HEK293 (cell line): ENCODE data around the gene HDAC8.
A peak's percentile ranks its signal among the peaks of the same experiment; 100 is the strongest.

Experiments
- CTCF ChIA-PET: fragments of 350-600 bp; formaldehyde crosslinking; extraction: SDS; loops from one replicate; lab custom pipeline; 2021; ENCODE audit warnings: antibody characterized with exemption; lab: Yijun Ruan, JAX
- POLR2A ChIA-PET: fragments of 300-600 bp; formaldehyde crosslinking; extraction: SDS; loops from one replicate; lab custom pipeline; 2020; ENCODE audit warnings: antibody characterized with exemption, inconsistent platforms; lab: Yijun Ruan, JAX
- H3K27ac ChIP-seq: fragments of 200-500 bp; sonication (Bioruptor generic); 2 replicates; pipeline ENCODE4 v1.5.1; 2014; ENCODE audit warnings: low read depth, low read length, control low read depth, inconsistent platforms; ENCODE audit errors: extremely low read depth
- H3K36me3 ChIP-seq, 2 experiments: fragments of 200-500 bp in 1 of 2; sonication (Bioruptor generic) in 1 of 2; 1 replicate in 1 of 2; 2 replicates in 1 of 2; pipeline ENCODE4 v1.5.1; 2014 to 2017; ENCODE audit warnings: inconsistent platforms in 2 of 2, low read length in 2 of 2; ENCODE audit not compliant: control insufficient read depth in 2 of 2, insufficient read depth in 1 of 2
- H3K4me1 ChIP-seq: fragments of 200-500 bp; sonication (Bioruptor generic); 2 replicates; pipeline ENCODE4 v1.5.1; 2014; ENCODE audit warnings: mild to moderate bottlenecking, low read length, inconsistent platforms; ENCODE audit not compliant: control insufficient read depth, insufficient read depth
- H3K4me3 ChIP-seq: 2 replicates; pipeline ENCODE4 v1.5.1; 2011; ENCODE audit warnings: low read depth, mild to moderate bottlenecking, control low read depth, low read length, moderate library complexity
- H3K9me3 ChIP-seq: fragments of 200-500 bp; sonication (Bioruptor generic); 2 replicates; pipeline ENCODE4 v1.5.1; 2014; ENCODE audit warnings: low read depth, low read length, inconsistent platforms; ENCODE audit not compliant: control insufficient read depth, insufficient read depth
- SALL2 ChIP-seq: fragments of 450-650 bp; formaldehyde crosslinking; IDR thresholded peaks from 2 replicates; pipeline ENCODE4 v1.5.0; 2017; ENCODE audit warnings: missing biosample characterization, mild to moderate bottlenecking, missing genetic modification characterization, borderline replicate concordance
- SP3 ChIP-seq: fragments of 450-650 bp; formaldehyde crosslinking; IDR thresholded peaks from 2 replicates; pipeline ENCODE4 v1.5.1; 2016; ENCODE audit warnings: missing biosample characterization, missing genetic modification characterization
- WT1 ChIP-seq: fragments of 450-650 bp; formaldehyde crosslinking; IDR thresholded peaks from 2 replicates; pipeline ENCODE4 v1.5.1; 2016; ENCODE audit warnings: missing biosample characterization, missing genetic modification characterization
- ZBTB48 ChIP-seq: fragments of 450-650 bp; formaldehyde crosslinking; IDR thresholded peaks from 2 replicates; pipeline ENCODE4 v1.5.1; 2016; ENCODE audit warnings: missing biosample characterization, missing genetic modification characterization
- ZFHX2 ChIP-seq: fragments of 450-650 bp; formaldehyde crosslinking; conservative IDR thresholded peaks from 2 replicates; pipeline ENCODE4 v1.5.1; 2016; ENCODE audit warnings: missing biosample characterization, missing genetic modification characterization
- ZFP37 ChIP-seq: fragments of 450-650 bp; formaldehyde crosslinking; IDR thresholded peaks from 2 replicates; pipeline ENCODE4 v1.5.1; 2016; ENCODE audit warnings: missing biosample characterization, missing genetic modification characterization
- ZNF138 ChIP-seq: fragments of 450-650 bp; formaldehyde crosslinking; IDR thresholded peaks from 2 replicates; pipeline ENCODE4 v1.5.1; 2016; ENCODE audit warnings: missing biosample characterization, missing genetic modification characterization, borderline replicate concordance
- ZNF146 ChIP-seq: fragments of 450-650 bp; formaldehyde crosslinking; IDR thresholded peaks from 2 replicates; pipeline ENCODE4 v1.5.1; 2016; ENCODE audit warnings: missing biosample characterization, missing genetic modification characterization
- ZNF2 ChIP-seq: fragments of 450-650 bp; formaldehyde crosslinking; IDR thresholded peaks from 2 replicates; pipeline ENCODE4 v1.5.1; 2016; ENCODE audit warnings: missing biosample characterization, missing genetic modification characterization
- ZNF23 ChIP-seq: fragments of 450-650 bp; formaldehyde crosslinking; IDR thresholded peaks from 2 replicates; pipeline ENCODE4 v1.5.1; 2016; ENCODE audit warnings: missing biosample characterization, missing genetic modification characterization, borderline replicate concordance
- ZNF248 ChIP-seq: fragments of 450-650 bp; formaldehyde crosslinking; IDR thresholded peaks from 2 replicates; pipeline ENCODE4 v1.5.1; 2017; ENCODE audit warnings: missing biosample characterization, missing genetic modification characterization
- ZNF544 ChIP-seq: fragments of 450-650 bp; formaldehyde crosslinking; IDR thresholded peaks from 2 replicates; pipeline ENCODE4 v1.5.0; 2017; ENCODE audit warnings: missing biosample characterization, missing genetic modification characterization
- ZNF629 ChIP-seq: fragments of 450-650 bp; formaldehyde crosslinking; IDR thresholded peaks from 2 replicates; pipeline ENCODE4 v1.5.1; 2017; ENCODE audit warnings: missing biosample characterization, missing genetic modification characterization
- ZNF830 ChIP-seq: fragments of 450-650 bp; IDR thresholded peaks from 2 replicates; pipeline ENCODE4 v1.5.0; 2018; ENCODE audit warnings: missing biosample characterization, missing genetic modification characterization, low read depth, mild to moderate bottlenecking, moderate library complexity
- TF ChIP-seq, protein P1 (sequence below): fragments of 450-650 bp; formaldehyde crosslinking; IDR thresholded peaks from 2 replicates; pipeline ENCODE4 v1.5.1; 2016; ENCODE audit warnings: missing biosample characterization, missing genetic modification characterization
- TF ChIP-seq, protein P2 (sequence below): fragments of 450-650 bp; formaldehyde crosslinking; IDR thresholded peaks from 2 replicates; pipeline ENCODE4 v1.5.1; 2016; ENCODE audit warnings: missing biosample characterization, missing genetic modification characterization
- TF ChIP-seq, protein P3 (sequence below): fragments of 450-650 bp; formaldehyde crosslinking; IDR thresholded peaks from 2 replicates; pipeline ENCODE4 v1.5.1; 2017; ENCODE audit warnings: missing biosample characterization, missing genetic modification characterization
- TF ChIP-seq, protein P4 (sequence below): fragments of 450-650 bp; formaldehyde crosslinking; IDR thresholded peaks from 2 replicates; pipeline ENCODE4 v1.5.1; 2016; ENCODE audit warnings: missing biosample characterization, missing genetic modification characterization, borderline replicate concordance

Gene HDAC8

DNA sequence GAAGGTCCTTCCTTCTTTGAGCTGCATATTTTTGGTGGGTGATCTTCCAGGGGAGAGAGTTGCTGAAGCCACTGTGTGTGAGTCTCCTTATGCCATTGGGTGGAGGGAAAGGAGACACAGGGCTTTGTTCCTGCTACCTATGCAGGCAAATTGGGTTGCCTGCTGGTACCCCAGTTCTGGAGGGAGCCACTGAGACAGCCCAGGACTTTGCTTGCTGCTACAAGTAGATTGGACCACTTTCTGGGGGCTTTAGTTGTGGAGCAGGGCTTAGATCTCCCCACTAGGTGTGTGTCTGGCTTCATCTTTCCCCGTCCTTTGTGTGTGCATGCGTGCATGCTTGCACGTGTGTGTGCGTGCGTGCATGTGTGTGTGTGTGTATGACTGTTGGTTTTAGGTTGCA lies 276.9 kb downstream of the HDAC8 start:
- Histone ChIP-seq H3K4me3 (no peak overlapping the region), H3K27ac (no peak overlapping the region), H3K9me3 (peaks cover 9% of the 10 kb centered on the region), H3K4me1 (no peaks in the 10 kb centered on the region), H3K36me3 (peaks cover 0 to 4% of the 10 kb centered on the region in 2 experiments; a peak in 1 of 3 replicates)
- CTCF ChIA-PET: interaction anchor here (0.6 to 5.0 kb wide), 3 partner anchors 15 to 244 kb away, joined by 3 to 54 read pairs (median 5); partner anchors contain the start of gene RPS4X
- POLR2A ChIA-PET: interaction anchor here (1.8 kb wide), 1 partner anchor 19 kb away, joined by 8 read pairs; the partner anchor contains the start of gene RPS4X
- TF ChIP-seq ZNF146 (tag by site-specific recombination): no peak

DNA sequence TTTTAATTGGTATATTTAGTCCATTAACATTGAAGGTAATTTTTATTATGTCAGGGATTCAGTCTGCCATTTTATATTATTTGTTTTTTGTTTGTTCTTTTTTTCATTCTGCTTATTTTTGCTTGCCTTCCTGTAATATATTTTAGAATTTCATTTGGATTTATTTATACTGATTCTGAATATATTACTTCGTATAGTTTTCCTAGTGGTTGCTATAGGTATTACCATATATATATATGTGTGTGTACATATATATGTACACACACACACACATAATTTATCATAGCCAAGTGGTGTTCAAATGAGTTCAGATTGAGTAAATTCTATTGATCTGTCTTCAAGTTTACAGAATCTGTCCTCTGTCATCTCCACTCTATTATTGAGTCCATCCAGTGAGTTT lies 278.1 kb downstream of the HDAC8 start:
- H3K36me3 ChIP-seq: peaks cover 0 to 4% of the 10 kb centered on the region in 2 experiments; a peak in 1 of 3 replicates
- no peaks in the 10 kb centered on the region for H3K4me1 ChIP-seq
- no peak for TF ChIP-seq ZNF629
- TF ChIP-seq, protein P1, sequence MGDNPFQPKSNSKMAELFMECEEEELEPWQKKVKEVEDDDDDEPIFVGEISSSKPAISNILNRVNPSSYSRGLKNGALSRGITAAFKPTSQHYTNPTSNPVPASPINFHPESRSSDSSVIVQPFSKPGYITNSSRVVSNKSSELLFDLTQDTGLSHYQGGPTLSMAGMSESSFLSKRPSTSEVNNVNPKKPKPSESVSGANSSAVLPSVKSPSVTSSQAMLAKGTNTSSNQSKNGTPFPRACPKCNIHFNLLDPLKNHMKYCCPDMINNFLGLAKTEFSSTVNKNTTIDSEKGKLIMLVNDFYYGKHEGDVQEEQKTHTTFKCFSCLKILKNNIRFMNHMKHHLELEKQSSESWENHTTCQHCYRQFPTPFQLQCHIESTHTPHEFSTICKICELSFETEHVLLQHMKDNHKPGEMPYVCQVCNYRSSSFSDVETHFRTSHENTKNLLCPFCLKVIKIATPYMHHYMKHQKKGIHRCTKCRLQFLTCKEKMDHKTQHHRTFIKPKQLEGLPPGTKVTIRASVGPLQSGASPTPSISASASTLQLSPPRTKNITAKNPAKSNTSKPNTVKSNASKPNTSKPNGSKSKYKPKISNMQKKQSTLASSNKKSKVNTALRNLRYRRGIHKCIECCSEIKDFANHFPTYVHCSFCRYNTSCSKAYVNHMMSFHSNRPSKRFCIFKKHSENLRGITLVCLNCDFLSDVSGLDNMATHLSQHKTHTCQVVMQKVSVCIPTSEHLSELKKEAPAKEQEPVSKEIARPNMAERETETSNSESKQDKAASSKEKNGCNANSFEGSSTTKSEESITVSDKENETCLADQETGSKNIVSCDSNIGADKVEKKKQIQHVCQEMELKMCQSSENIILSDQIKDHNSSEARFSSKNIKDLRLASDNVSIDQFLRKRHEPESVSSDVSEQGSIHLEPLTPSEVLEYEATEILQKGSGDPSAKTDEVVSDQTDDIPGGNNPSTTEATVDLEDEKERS (tag by site-specific recombination): no peak
- no peak overlapping the region for H3K4me3 ChIP-seq
- CTCF ChIA-PET: interaction anchor here (1.0 to 5.0 kb wide), 2 partner anchors 15 to 49 kb away, joined by 4 to 54 read pairs; partner anchors contain the start of gene RPS4X
- H3K27ac ChIP-seq: no peak overlapping the region
- H3K9me3 ChIP-seq: peaks cover 9% of the 10 kb centered on the region
- POLR2A ChIA-PET: no interaction called here

DNA sequence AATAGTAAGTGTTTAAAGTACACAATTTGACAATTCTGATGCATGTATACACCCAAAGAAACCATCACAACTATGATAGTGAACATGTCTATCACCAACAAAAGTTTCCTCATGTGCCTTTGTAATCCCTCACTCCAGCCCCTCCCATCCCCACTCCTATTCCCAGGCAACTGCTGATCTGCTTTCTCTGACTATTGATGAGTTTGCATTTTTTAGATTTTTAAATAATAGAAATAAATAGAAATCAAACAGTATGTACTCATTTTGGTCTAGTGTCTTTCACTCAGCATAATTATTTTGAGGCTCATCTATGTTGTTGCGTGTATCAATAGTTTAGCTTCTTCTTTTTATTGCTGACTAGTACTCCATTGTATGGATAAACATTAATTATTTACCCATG lies 290.3 kb downstream of the HDAC8 start:
- no peaks in the 10 kb centered on the region; the same call in 1 of the 2 replicates for H3K9me3 ChIP-seq
- no peak overlapping the region for H3K4me3 ChIP-seq
- no peak for TF ChIP-seq ZNF248 (tag by site-specific recombination)
- TF ChIP-seq ZFHX2 (tag by site-specific recombination): no peak
- TF ChIP-seq SALL2 (tag by site-specific recombination): no peak
- no peak for TF ChIP-seq ZNF2 (tag by site-specific recombination)
- no peak for TF ChIP-seq ZNF23 (tag by site-specific recombination)
- H3K4me1 ChIP-seq: no peaks in the 10 kb centered on the region
- POLR2A ChIA-PET: no interaction called here
- no peaks in the 10 kb centered on the region for H3K36me3 ChIP-seq
- CTCF ChIA-PET: interaction anchor here (1.3 to 6.0 kb wide), 3 partner anchors 11 to 37 kb away, joined by 3 to 54 read pairs (median 5); no protein-coding TSS in a partner anchor
- no peak overlapping the region for H3K27ac ChIP-seq

DNA sequence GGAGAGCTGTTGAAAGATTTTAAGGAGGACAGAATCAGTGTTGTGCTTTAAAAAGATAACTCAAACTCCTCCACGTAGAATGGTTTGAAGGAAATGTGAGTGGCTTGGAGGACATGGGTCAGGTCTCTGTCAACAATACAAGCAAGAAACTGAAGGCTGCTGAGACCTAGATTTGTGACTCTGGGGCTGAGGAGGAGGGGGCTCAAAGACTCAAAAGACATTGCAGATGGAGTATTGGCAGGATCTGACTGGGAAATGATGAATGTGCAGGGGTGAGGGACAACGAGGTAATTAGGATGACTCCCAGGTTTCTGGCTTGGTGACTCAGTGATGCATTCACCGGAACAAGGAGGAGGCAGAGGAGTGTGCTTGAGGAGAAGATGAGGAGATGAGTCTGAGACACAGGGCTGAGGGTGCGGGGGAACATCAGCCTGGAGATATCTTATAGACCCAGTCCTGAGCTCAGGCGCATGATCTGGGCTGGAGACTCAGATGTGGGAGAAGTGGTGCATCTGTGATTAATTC lies 292.3 kb downstream of the HDAC8 start:
- ChIA-PET POLR2A (interaction anchor here (0.7 to 2.5 kb wide), 3 partner anchors 11 to 99 kb away, joined by 3 to 9 read pairs (median 6); partner anchors contain the start of gene PIN4), CTCF (interaction anchor here (0.6 to 6.0 kb wide), 7 partner anchors 11 to 259 kb away, joined by 3 to 54 read pairs (median 5); no protein-coding TSS in a partner anchor)
- peaks cover 10 to 13% of the 10 kb centered on the region in 2 experiments; a peak in 2 of 3 replicates for H3K36me3 ChIP-seq
- H3K9me3 ChIP-seq: no peaks in the 10 kb centered on the region; the same call in 1 of the 2 replicates
- peaks cover 5% of the 10 kb centered on the region for H3K4me1 ChIP-seq
- H3K27ac ChIP-seq: no peak overlapping the region
- no peak overlapping the region for H3K4me3 ChIP-seq
- TF ChIP-seq WT1: 0 out of 2 replicates have a peak, but pooled peaks have one; percentile 20
- TF ChIP-seq ZNF544: no peak
- TF ChIP-seq ZBTB48 (tag by site-specific recombination): no peak
- TF ChIP-seq, protein P2, sequence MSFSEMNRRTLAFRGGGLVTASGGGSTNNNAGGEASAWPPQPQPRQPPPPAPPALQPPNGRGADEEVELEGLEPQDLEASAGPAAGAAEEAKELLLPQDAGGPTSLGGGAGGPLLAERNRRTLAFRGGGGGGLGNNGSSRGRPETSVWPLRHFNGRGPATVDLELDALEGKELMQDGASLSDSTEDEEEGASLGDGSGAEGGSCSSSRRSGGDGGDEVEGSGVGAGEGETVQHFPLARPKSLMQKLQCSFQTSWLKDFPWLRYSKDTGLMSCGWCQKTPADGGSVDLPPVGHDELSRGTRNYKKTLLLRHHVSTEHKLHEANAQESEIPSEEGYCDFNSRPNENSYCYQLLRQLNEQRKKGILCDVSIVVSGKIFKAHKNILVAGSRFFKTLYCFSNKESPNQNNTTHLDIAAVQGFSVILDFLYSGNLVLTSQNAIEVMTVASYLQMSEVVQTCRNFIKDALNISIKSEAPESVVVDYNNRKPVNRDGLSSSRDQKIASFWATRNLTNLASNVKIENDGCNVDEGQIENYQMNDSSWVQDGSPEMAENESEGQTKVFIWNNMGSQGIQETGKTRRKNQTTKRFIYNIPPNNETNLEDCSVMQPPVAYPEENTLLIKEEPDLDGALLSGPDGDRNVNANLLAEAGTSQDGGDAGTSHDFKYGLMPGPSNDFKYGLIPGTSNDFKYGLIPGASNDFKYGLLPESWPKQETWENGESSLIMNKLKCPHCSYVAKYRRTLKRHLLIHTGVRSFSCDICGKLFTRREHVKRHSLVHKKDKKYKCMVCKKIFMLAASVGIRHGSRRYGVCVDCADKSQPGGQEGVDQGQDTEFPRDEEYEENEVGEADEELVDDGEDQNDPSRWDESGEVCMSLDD: no peak
- TF ChIP-seq ZFHX2 (tag by site-specific recombination): peak; percentile 49
- no peak for TF ChIP-seq SP3 (tag by site-specific recombination)
- TF ChIP-seq, protein P3, sequence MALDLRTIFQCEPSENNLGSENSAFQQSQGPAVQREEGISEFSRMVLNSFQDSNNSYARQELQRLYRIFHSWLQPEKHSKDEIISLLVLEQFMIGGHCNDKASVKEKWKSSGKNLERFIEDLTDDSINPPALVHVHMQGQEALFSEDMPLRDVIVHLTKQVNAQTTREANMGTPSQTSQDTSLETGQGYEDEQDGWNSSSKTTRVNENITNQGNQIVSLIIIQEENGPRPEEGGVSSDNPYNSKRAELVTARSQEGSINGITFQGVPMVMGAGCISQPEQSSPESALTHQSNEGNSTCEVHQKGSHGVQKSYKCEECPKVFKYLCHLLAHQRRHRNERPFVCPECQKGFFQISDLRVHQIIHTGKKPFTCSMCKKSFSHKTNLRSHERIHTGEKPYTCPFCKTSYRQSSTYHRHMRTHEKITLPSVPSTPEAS (tag by site-specific recombination): no peak
- no peak for TF ChIP-seq ZNF138 (tag by site-specific recombination)
- no peak for TF ChIP-seq ZFP37 (tag by site-specific recombination)
- no peak for TF ChIP-seq ZNF830 (tag by site-specific recombination)
- TF ChIP-seq, protein P4, sequence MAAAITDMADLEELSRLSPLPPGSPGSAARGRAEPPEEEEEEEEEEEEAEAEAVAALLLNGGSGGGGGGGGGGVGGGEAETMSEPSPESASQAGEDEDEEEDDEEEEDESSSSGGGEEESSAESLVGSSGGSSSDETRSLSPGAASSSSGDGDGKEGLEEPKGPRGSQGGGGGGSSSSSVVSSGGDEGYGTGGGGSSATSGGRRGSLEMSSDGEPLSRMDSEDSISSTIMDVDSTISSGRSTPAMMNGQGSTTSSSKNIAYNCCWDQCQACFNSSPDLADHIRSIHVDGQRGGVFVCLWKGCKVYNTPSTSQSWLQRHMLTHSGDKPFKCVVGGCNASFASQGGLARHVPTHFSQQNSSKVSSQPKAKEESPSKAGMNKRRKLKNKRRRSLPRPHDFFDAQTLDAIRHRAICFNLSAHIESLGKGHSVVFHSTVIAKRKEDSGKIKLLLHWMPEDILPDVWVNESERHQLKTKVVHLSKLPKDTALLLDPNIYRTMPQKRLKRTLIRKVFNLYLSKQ (tag by site-specific recombination): no peak
